Measurements from ENCODE around the gene HOXA13.
A peak's percentile ranks its signal among the peaks of the same experiment; 100 is the strongest.

Gene HOXA13

DNA sequence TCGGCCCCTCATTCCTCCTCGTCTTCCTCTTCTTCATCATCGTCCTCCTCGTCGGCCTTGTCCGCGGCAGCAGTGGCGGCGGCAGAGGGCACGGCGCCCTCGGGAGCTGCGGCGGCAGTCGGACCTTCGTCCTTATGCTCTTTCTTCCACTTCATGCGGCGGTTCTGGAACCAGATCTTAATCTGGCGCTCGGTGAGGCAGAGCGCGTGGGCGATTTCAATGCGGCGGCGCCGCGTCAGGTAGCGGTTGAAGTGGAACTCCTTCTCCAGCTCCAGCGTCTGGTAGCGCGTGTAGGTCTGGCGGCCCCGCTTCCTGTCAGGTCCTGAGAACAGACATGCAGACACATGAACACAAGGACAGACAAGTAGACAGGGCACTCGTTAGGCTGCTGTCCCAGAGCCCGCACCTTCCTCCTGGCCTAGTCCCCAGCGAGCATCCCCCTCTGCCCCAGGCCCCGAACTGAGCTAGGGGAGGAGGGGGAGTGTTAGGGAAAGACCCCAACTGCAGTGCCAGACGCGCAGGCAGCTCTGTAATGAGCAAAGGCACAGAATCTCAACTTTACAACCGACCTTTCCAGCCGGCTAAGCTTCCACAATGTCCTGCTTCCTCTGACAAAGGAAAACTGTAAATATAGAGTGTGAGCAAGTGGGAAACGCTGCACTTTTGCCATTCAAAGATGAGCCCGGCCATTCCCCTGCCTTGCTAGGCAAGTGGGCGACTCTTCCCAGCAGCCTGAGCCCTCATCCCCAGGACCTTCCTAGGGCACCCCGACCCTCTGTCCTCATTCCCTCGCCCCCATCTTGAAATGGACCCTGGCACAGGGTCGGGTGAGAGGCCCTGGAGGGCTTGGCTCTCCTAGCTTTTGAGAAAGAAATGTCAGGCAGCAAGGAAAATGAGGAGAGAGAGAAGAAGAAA, 44.7 kb downstream of the HOXA13 start:
- Histone ChIP-seq H3K4me3 (peak overlapping the region in 5 of 7 experiments; percentile 28 to 57 (median 51)), H3K27ac (peak overlapping the region in 16 of 21 experiments; percentile 13 to 94 (median 79))

DNA sequence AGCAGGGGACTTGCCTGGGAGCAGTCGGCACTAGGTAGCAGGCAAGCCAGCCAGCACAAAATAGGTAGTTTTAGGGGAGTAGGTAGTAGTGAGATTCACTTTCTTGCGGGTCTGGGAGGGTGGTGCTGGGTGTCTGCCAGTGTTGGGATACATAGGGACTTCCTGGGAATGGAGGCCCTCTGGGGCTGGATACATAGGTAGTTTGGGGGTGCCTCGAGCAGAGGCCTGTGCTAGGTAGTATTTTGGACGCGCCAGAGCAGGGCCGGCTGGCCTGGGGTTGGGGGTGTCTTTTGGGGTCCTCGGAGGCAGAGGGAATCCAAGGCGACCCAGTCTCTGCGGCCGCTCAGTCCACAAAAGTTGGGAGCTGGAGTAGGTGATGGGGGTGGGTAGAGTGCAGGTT, 45.5 kb downstream of the HOXA13 start:
- peak overlapping the region in 2 of 21 experiments; percentile 57 to 94 for H3K27ac ChIP-seq
- H3K4me3 ChIP-seq = no peak overlapping the region

DNA sequence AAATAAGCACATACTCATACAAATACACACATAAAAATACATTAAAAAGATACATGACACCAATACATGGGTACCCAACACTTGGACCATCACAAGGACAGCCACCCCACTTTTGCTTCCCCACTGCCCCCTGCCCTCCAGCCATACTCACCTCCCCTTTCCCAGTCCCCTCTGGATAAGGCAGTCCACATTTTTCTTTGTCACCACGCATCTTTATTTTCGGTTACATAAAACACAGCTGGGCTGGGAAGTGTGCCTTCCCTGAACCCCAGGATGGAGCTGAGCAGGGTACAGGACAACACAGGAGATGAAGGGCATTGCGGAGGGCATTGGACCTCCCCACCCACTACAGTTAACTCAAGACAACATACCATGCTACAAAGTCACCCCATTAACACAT, 46.4 kb downstream of the HOXA13 start:
- H3K27ac ChIP-seq = peak overlapping the region in 1 of 21 experiments; percentile 76
- no peak overlapping the region for H3K4me3 ChIP-seq

DNA sequence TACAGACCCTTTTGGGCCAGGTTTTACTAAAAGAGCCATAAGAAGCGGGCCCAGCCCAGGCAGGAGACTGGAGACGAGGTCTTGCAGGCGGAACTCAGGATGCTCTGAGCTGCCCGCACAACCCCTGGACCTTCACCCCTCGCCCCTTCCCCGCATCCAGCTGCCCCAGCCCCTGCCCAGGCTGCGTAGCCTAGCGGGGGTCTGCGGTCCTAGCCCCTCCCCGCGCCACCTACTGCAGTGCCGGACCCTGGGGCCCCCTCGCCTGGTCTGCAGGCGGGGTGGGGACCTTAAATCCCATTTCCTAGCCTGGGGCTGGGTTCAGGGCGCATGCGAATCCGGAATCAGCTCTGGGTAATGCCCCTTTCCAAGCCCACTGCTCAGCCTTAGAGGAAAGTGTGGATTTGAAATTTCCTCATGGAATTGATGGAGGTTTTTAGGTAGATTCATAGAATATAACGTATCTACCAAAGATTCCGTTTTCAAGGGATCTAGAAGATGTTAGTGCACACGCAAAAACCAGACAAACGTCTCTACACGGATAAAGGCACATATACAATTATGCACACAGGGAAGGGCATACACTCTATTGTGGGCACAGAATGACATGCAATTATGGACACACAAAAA, 47.0 kb downstream of the HOXA13 start:
- Histone ChIP-seq H3K4me3 (peak overlapping the region in 2 of 7 experiments; percentile 27 to 38), H3K27ac (peak overlapping the region in 8 of 21 experiments; percentile 31 to 84 (median 71))

DNA sequence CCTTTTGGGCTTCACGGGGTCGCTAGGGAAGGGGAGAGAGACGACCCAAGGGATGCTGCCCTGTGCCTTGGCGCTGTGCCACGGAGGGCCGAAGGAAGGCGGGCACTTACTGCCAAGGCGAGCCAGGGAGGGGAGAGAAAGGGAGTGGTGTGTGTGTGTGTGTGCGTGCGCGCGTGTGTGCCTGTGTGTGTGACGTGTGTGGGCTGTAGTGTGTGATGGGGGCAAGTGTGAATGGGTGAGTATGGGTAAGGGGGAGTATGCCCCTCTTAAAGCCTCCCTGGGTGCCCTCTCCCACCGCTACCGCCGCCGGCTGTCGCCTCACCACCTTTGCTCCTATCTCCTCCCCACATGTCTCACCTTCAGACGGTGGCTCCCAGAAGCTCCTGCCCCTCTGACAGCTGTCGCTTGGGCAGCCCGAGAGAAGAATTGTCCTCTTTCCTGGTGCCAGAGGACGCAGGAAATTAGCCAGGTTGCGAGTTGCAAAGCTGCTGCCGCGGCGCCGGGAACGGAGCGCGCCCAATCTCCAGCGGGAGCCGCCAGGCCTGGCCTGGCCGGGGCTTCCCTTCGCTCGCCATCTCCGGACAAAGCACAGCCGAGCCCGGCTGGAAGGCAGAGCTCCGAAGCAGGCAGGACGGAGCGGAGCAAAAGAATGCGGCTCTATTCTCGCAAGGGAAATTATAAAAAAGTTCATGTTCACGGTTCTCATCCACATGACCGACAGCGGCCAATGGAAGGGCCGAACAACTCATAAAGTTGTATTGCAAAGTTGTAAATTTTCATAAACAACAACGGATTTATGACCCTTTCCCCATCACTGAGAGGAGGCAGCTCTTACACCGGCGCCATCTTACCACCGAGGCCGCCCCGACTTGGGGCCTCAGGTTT, 47.7 kb downstream of the HOXA13 start, which contains the start of gene HOXA3:
TSS of gene HOXA3 (minus strand) at position 653 of the 885 bp plus-strand sequence. CDS start 41,943 bp downstream, outside the sequence.
- peak within 1 kb of the TSS in 9 of 21 experiments; percentile 31 to 84 (median 70) for H3K27ac ChIP-seq
- H3K4me3 ChIP-seq = peak within 1 kb of the TSS; percentile 27 to 43 (median 31)

DNA sequence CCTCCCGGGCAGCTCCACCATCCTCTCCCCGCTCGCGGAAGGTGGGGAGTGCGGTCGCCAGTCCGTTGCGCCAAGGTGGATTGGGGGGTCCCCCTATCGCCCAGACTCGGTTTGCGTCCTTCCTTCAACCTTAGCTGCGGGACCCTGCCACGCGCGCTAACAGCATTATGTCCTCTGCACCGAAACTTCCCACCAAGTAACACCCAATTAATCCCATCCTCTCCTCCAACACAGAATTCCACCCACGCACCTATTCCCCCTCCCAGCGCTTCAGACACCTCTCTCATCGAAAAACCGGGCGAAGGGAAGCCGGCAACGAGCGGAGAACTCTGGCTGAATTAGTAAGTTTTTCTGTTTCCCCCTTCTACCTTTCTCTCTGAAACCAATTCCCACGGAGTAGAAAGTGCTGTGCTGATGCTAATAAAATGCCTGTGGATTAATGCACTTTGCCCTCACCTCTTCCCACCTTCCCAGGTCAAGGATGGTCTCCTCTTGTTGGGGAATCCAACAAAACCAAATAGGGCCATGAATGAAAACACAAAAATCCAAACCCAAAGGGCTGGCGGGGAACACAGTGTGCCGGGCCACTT, 48.5 kb downstream of the HOXA13 start:
- Histone ChIP-seq H3K4me3 (peak overlapping the region; percentile 27 to 43 (median 31)), H3K27ac (peak overlapping the region in 9 of 21 experiments; percentile 8 to 84 (median 70))

DNA sequence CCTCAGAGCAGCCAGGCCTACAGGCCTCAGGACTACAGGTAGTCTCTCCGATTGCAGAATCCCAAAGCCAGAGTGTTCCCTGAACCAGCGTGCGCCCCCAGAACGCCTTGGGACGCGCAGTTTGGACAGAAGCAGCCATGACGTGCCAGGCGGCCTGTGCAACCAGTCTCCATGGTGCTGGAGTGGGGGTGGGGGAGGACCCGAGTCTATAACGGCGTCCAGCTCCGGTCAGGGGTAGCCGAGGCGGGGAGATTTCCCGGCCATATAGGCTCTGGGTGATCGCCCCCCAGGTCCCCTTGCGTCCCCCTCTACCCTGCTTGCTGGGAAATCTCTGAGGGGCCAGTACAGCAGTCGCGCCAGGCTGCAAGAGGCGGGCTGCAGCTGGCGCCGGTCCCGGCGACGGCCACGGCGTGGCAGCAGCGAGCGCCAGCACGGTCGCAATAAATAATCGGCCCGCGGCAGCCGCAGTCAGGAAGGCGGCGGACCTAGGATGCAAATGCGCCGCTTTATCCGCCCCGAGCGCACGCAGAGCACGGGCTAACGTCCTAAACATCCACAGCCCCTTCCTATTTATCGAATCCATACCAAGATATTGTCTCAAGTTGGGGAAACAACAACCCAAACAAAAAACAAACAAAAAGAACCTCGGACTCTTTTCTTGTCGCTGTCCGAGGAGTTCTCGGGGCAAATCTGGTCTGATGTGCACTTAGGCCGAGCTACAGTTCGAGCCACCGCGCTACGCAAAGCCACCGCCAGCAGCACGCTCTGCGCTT, 49.1 kb downstream of the HOXA13 start:
- Histone ChIP-seq H3K27ac (peak overlapping the region in 17 of 21 experiments; percentile 8 to 84 (median 66)), H3K4me3 (peak overlapping the region; percentile 27 to 43 (median 31))

DNA sequence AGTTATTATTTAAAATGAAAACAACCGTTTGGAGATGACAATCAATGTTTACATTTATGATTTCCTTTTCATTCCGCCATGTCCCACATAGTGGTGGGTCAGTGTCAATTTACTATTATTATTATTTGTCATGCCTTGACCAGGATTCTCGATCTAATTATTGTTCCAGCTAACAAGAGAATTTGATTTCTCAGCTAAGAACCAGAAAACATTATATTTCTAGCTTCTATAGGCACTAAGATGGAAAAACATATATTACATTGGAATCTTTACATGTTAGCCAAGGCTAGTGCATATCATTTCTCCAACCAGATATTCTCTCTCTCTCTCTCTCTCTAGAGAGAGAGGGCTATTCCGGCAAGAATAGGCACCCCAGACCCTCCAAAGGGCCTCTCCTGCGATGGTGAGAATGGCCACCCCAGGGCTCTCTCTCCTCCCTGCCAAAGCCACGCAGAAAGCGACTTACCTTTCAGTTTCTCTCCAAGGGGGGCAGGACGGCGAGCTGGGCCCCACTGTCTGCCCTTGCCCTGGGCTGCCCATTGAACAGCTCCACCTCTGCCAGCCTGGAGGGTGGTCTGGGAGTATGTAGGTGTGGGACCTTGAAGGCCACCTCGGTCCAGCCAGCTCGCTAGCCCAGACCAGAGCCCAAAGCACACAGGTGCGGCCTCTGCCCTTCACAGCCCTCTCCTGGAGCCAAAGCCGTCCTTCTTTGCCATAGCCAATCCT, 49.9 kb downstream of the HOXA13 start:
- H3K4me3 ChIP-seq = peak overlapping the region; percentile 27 to 43 (median 31)
- H3K27ac ChIP-seq = peak overlapping the region in 16 of 21 experiments; percentile 12 to 84 (median 62)

DNA sequence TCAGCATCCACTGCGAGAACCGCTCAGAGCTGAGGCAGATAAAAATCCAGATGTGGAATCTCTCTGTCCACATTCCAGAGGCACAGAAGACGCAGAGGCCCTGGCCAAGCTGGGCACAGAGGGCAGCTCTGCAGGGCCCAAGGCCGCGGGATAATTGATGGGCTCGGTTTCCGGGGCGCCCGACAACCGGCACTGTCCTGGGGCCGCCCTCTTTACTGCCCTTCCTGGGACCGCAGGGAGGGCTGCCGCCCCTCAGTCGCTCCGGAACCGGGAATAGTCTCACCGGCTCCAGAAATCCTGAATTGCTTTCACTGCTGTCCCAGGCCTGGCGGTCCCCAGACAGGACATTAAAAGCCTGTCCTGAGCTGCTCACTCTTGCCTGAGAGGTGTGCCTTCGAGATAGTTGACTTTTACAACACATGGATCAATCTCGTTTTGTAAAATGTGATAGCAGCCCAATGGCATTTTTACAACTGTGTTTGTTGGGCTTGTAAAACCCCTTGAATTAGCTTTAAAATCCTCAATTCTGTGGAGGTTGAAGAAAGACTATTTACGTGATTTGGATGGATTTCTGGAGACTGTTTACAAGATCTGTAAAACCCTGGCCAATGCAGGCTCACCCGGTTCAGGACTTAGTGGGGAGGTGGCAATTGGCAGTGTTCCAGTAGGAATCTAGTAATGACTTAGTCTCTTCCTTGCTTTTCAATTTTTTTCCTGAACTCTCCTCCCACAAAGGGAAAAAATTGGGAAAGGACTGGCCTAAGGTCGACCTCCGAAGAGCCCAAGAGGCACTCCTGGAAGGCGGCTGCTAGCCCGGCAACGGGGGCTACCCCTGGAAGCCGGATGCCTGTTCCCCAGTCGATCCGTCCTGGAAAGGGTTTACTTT, 50.9 kb downstream of the HOXA13 start:
- peak overlapping the region in 4 of 7 experiments; percentile 38 to 43 (median 38) for H3K4me3 ChIP-seq

DNA sequence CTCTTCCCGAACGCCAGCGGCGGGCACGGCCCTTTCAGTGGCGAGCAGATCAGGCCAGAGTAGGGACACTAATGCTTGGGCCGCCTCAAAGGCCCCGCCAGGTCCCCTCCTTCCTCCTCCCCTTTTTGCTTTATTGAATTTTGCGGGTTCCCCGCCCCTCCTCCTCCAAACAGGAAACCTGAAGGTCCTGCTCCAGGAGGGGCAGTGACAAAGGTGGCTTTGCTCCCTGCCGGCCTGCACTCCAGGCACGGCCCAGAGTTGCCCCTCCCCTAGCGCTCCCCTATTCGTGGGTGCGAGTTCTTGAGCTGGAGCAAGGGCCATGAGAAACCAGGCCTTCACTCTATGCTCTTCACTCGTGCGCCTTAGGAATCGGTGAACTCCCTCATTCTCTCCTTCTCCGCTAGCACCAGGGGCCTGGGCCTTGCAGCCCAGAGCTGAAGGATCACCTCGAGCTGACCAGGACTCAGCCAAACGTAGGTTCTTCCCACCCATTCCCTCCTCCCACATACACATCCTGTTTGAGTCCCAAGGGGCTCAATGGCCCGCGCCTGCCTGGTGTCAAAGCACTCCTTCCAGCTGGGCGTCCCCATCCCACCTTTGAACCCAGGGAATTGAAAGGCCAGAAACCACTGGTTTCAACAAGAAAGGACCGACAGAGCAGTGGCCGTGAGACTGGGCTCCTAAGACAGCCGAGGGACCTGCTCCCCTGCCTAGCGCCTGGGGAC, 51.7 kb downstream of the HOXA13 start:
- H3K4me3 ChIP-seq = peak overlapping the region; percentile 20 to 43 (median 38)
- peak overlapping the region in 14 of 21 experiments; percentile 3 to 79 (median 54) for H3K27ac ChIP-seq

More for the DNA sequence above, 50.9 kb downstream of the HOXA13 start:
- peak overlapping the region in 12 of 21 experiments; percentile 3 to 79 (median 67) for H3K27ac ChIP-seq

DNA sequence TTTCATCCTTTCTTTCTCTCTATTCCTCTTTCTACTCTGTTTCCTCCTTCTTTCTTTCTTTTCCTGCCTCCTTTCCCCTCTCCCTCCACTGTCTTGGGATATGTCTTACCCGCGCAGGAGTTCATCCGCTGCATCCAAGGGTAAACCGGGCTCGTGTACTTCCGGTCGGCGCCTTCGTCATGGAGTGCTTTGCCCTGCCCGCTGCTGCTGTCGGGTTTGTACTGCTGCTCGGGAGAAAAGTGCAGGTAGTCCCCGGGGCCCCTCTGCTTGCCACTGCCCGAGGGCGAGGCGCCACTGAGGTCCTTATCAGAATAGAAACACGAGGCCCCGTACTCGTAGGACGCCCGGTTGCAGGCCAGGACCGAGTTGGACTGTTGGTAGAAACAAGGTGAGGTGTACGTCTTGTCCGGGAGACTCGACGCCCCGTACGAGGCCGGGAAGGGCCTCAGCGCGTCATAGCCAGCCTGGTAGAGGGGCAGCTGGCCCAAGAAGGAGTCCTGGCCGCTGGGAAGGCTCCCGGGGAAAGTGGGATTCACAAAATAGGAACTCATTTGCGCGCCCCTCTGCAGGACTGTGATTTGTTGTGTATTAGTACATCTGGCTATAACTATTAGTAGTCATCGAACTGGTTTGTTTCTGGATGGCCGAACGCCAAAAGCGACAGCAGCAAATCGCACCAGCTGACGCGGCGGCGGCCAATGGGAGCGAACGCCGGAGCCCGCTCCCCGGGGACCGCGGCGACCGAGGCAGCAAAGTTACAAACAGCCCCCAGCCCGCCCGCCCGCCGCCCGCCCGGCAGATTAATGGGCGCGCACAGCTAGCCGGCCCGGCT, 52.5 kb downstream of the HOXA13 start, which contains the start of gene HOXA6:
TSS of gene HOXA6 (minus strand) at position 576 of the 832 bp plus-strand sequence. CDS start at position 551, 25 bp downstream.
- Histone ChIP-seq H3K27ac (peak within 1 kb of the TSS in 14 of 21 experiments; percentile 3 to 79 (median 54)), H3K4me3 (peak within 1 kb of the TSS; percentile 20 to 43 (median 38))

DNA sequence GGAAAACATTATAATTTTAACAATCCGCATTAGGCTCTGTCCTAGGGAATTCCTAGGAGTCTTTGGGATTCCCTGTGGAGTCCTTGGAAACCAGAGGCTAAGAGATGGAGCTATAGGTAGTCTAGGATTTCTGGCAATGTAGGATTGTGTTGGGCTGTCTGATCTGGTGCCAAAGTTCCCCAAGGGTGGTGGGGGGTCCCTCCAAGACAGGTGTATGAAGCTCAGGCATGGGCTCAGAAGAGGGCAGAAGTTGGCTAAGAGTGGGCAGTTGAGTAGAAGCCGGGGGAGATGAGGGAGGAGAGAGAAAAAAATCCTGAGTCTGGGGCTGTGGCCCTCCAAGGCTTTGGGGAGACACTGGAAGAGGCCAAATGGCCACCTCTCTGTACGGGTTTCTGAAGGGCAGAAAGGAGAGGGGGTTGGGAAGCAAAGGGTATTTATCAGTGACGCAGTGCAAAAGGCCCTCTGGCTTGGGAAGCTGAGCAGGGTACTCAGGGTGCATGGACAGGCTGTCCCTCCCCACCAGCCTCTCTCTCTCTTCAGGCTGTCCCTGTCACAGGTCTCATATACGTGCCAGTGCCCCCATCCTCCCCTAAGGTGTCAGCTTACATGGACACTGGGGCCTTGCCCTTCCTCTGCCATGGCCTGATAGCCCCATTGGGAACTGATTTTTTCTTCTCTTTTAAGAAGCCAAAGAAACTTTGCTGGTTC, 53.2 kb downstream of the HOXA13 start:
- no peak overlapping the region for H3K4me3 ChIP-seq
- peak overlapping the region in 5 of 21 experiments; percentile 25 to 79 (median 76) for H3K27ac ChIP-seq

DNA sequence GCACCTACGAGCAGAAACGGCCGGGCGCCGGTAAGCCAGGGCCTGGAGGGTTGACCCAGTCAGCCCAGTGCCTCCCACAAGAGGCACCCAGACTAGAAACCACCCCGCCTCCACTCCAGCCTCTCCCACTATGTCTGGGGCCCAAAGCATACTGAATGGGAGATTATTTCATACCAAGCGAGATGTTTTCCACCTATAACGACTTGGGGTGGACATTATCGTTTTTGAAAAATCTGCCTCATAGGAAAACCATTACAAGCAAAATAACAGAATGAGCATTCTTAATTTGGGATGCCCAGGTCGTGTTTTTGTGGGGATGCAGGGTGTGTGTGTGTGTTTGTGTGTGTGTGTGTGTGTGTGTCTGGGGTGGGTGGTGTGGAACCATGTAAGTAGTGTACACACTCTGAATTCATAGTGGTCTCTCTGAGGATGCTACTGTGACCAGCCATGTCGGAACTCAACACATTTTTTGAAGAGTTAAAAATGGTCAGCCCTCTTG, 53.9 kb downstream of the HOXA13 start:
- no peak overlapping the region for H3K27ac ChIP-seq
- H3K4me3 ChIP-seq = no peak overlapping the region
